GM20000 (cell line): Measurements from ENCODE around the gene INSR.

ENCODE experiments used
- DNase-seq: peaks from one replicate; pipeline ENCODE4 v3.0.0; 2012; ENCODE audit warnings: low spot score
- TF ChIP-seq, protein P1 (sequence below): IDR thresholded peaks from 2 replicates; pipeline ENCODE4 v1.5.1; 2012; ENCODE audit warnings: mild to moderate bottlenecking, control low read depth; ENCODE audit errors: extremely low read depth, missing control alignments

Gene INSR

DNA sequence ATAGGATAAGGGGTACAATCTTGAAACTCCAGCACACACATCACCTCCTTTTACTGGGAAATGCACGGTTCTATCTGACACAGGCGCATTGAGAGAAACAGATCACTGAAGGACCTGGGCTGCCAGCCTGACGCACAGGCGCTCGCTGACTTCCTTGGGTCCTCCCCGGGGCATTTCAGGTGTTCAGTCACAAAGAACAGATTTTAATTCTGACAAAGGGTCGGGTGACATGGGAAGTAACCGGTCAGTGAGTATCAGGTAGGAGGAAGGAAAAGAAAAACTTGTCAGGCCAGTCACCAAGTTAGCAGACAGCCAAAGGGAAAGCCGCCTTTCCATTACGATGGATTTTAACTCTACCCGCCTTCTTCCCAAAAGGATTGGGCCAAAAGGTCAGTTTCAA is 39.6 kb downstream of the INSR start:
- TF ChIP-seq, protein P1, sequence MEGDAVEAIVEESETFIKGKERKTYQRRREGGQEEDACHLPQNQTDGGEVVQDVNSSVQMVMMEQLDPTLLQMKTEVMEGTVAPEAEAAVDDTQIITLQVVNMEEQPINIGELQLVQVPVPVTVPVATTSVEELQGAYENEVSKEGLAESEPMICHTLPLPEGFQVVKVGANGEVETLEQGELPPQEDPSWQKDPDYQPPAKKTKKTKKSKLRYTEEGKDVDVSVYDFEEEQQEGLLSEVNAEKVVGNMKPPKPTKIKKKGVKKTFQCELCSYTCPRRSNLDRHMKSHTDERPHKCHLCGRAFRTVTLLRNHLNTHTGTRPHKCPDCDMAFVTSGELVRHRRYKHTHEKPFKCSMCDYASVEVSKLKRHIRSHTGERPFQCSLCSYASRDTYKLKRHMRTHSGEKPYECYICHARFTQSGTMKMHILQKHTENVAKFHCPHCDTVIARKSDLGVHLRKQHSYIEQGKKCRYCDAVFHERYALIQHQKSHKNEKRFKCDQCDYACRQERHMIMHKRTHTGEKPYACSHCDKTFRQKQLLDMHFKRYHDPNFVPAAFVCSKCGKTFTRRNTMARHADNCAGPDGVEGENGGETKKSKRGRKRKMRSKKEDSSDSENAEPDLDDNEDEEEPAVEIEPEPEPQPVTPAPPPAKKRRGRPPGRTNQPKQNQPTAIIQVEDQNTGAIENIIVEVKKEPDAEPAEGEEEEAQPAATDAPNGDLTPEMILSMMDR, result no peak

GRCh38 chr19:7252364-7252763 is 41.9 kb downstream of the INSR start:
- TF ChIP-seq, protein P1, result no peak

More for the DNA sequence above, 39.6 kb downstream of the INSR start:
- no peak for DNase-seq

DNA sequence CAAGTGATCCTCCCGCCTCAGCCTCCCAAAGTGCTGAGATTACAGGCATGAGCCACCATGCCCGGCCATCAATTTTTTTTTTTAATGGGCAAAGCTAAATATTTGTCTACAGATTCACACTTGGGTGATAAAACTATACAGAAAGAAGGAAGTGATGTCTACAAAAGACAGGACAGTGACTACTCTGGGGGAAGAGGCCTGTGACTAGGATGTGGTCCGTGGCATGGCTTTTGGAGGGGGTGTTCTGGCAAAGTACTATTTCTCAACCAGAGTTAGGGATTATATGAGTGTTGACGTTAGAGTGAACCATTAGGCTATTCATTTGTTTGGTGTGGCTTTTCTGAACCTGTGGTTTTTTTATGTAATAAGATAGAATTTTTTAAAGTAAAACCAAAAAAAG is 42.7 kb downstream of the INSR start:
- peak; percentile 23 for DNase-seq
- TF ChIP-seq, protein P1, result no peak

More at GRCh38 chr19:7252364-7252763, 41.9 kb downstream of the INSR start:
- no peak for DNase-seq

DNA sequence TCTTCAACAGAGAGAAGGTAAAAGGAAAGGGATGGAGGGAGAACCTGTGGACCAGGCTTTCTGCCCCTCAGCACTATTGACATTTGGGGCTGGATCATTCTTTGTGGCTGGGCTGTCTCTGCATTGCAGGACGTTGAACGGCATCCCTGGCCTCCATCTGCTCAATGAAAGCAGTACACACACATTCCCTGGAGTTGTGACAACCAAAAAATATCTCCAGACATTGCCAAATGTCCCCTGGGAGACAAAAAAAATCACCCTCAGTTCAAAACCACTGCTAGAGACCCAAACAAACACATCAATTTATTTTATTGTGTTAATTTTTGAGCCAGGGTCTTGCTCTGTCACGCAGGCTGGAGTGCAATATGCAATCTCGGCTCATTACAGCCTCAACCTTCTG is 43.3 kb downstream of the INSR start:
- no peak for DNase-seq
- TF ChIP-seq, protein P1, result no peak

DNA sequence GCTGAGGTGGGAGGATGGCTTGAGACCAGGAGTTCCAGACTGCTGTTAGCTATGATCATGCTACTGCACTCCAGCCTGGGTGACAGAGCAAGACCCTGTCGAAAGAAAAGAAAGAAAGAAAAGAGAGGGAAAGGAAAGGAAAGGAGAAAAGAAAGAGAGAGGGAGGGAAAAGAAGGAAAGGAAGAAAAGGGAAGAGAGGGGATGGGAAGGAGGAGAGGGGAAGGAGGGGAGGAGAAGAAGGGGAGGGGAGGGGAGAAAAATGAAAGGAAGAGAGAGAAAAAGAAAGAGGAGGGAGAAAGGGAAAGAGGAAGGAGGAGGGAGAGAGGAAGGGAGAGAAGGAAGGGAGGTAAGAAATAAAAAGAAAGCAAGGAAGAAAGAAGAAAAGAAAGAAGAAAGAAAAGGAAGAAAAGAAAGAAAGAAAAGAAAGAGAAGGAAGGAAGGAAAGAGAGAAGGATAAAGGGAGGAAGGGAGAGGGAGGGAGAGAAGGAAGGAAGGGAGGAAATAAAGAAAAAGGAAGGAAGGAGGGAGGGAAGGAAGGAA is 44.1 kb downstream of the INSR start:
- TF ChIP-seq, protein P1, result no peak

DNA sequence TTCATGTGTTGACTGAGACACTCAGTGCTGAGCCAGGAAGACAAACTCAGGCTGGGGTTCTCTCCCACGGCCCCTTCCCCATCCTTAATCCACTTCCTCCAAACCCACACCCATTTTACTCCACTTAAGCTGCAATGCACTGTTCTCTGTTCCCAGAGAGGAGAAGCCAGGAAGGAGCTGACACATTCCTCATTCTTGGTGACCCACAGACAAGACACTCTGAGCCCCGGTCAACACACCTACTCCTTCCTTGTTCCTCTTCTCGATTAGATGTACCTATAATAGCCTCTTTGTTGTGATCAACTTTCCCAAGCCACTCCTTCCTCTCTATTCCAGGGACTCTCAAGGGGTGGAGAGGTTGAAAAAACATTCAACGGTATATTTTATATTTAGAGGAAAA is 47.1 kb downstream of the INSR start:
- TF ChIP-seq, protein P1, result no peak
- no peak for DNase-seq

More for the DNA sequence above, 44.1 kb downstream of the INSR start:
- DNase-seq, result no peak

DNA sequence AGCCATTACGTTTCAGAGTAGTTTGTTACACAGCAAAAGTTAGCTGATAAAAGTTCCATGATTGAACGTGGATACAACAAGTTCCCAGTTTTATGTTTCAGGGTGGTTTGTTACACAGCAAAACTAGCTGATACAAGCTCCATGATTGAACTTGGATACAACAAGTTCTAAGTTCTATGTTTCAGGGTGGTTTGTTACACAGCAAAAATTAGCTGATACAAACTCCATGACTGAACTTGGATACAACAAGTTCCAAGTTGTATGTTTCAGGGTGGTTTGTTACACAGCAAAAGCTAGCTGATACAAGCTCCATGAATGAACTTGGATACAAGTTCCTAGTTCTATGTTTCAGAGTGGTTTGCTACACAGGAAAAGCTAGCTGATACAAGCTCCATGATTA is 47.6 kb downstream of the INSR start:
- TF ChIP-seq, protein P1, result no peak
- DNase-seq, result no peak
